ENCODE measurements around the gene C1R.

DNA sequence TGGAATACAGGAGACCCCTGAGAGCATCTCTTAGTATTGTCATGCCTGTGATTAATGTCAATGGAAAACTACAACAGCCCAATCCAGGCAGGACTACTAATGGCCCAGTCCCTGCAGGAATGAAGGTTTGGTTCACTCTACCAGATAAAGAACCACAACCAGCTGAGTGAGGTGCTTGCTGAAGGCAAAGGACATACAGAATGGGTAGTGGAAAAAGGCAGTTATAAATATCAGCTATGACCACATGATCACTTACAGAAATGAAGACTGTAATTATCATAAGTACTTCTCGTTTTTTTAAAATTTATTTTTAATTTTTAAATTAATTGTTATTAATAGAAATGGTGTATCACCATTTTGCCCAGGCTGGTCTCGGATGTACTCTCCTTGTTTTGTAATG lies 56.8 kb downstream of the C1R start:
- TF ChIP-seq, protein P1, sequence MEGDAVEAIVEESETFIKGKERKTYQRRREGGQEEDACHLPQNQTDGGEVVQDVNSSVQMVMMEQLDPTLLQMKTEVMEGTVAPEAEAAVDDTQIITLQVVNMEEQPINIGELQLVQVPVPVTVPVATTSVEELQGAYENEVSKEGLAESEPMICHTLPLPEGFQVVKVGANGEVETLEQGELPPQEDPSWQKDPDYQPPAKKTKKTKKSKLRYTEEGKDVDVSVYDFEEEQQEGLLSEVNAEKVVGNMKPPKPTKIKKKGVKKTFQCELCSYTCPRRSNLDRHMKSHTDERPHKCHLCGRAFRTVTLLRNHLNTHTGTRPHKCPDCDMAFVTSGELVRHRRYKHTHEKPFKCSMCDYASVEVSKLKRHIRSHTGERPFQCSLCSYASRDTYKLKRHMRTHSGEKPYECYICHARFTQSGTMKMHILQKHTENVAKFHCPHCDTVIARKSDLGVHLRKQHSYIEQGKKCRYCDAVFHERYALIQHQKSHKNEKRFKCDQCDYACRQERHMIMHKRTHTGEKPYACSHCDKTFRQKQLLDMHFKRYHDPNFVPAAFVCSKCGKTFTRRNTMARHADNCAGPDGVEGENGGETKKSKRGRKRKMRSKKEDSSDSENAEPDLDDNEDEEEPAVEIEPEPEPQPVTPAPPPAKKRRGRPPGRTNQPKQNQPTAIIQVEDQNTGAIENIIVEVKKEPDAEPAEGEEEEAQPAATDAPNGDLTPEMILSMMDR (conservative IDR thresholded peaks at IDR 0.05; ENCODE audit: low read length): no peak
- no peak for TF ChIP-seq EZH2phosphoT487 (IDR thresholded peaks at IDR 0.05; ENCODE audit: borderline replicate concordance)
